OCI-LY1 (cell line): ENCODE measurements around the gene UNC13A.

ENCODE experiments used
- EZH2 ChIP-seq: fragments of 200-600 bp; sonication (generic), shearing (Covaris generic); IDR thresholded peaks from 2 replicates; pipeline ENCODE4 v1.8.0; 2017; ENCODE audit warnings: borderline replicate concordance, mixed run types, mild to moderate bottlenecking, antibody characterized with exemption, low read length, moderate library complexity, mixed read lengths
- TF ChIP-seq, protein P1 (sequence below): fragments of 200-600 bp; sonication (generic), shearing (Covaris generic); IDR thresholded peaks from 2 replicates; pipeline ENCODE4 v1.5.1; 2017; ENCODE audit warnings: mild to moderate bottlenecking, antibody characterized with exemption, low read length, moderate library complexity, mixed read lengths

DNA sequence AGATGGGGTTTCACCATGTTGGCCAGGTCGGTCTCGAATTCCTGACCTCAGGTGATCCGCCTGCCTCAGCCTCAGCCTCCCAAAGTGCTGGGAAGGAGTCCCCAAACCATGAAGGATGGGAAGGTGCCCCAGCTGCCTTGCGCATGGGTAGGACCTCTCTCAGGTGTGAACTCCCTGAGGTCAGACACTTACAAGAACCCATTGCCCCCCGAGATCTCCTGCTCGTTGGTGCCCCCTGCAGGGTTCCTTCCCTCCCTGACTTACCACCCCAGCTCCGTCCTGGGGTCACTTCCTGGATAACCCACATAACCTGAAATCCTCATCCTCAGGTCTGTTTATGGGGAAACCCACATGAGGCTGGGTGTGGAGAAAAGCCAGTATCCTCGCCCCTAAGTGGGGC lies 41.7 kb downstream of the UNC13A start:
- TF ChIP-seq, protein P1, sequence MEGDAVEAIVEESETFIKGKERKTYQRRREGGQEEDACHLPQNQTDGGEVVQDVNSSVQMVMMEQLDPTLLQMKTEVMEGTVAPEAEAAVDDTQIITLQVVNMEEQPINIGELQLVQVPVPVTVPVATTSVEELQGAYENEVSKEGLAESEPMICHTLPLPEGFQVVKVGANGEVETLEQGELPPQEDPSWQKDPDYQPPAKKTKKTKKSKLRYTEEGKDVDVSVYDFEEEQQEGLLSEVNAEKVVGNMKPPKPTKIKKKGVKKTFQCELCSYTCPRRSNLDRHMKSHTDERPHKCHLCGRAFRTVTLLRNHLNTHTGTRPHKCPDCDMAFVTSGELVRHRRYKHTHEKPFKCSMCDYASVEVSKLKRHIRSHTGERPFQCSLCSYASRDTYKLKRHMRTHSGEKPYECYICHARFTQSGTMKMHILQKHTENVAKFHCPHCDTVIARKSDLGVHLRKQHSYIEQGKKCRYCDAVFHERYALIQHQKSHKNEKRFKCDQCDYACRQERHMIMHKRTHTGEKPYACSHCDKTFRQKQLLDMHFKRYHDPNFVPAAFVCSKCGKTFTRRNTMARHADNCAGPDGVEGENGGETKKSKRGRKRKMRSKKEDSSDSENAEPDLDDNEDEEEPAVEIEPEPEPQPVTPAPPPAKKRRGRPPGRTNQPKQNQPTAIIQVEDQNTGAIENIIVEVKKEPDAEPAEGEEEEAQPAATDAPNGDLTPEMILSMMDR, result peak; percentile 40; the same call in 1 of the 2 replicates
- no peak for TF ChIP-seq EZH2
